IMR-90 (cell line): ENCODE data around the gene KLRF2. TPM values are rescaled to one million over a fixed set of nuclear protein-coding genes. Genes with fewer than 3 reads are reported as not detected.

ENCODE experiments used
- ATAC-seq: fragments of 200-7000 bp; cut with Tn5 transposase; 2 replicates; pipeline ENCODE4 v1.9.1; 2020; ENCODE audit warnings: low read depth, mild to moderate bottlenecking, moderate library complexity
- BruUV-seq: library from RNA; stranded (reverse); fragments of 400-500 nt; replicated peaks from 2 replicates; lab custom pipeline; 2021; lab: Mats Ljungman, UMichigan
- CTCF ChIA-PET: fragments of 300-600 bp; formaldehyde crosslinking; extraction: SDS; loops from one replicate; lab custom pipeline; 2021; ENCODE audit warnings: antibody characterized with exemption; lab: Yijun Ruan, JAX
- POLR2A ChIA-PET: fragments of 300-600 bp; sonication (Branson Sonifier 250); formaldehyde crosslinking; loops from one replicate; lab custom pipeline; 2022; ENCODE audit warnings: antibody characterized with exemption; ENCODE audit not compliant: unreplicated experiment; lab: Charles Lee
- DNase-seq: peaks from one replicate; pipeline ENCODE4 v3.0.0; 2013
- H2AFZ ChIP-seq: replicated peaks from 2 replicates; pipeline ENCODE3; 2013; ENCODE audit warnings: low read length, mild to moderate bottlenecking; ENCODE audit not compliant: poor library complexity
- H2AK5ac ChIP-seq: 2 replicates; pipeline ENCODE4 v1.6.1; 2013; ENCODE audit warnings: low read depth, low read length, inconsistent platforms
- H2AK9ac ChIP-seq: replicated peaks from 2 replicates; pipeline ENCODE3; 2013; ENCODE audit warnings: mild to moderate bottlenecking, low read depth, low read length, moderate library complexity; ENCODE audit not compliant: poor library complexity
- H2BK120ac ChIP-seq: 2 replicates; pipeline ENCODE4 v1.6.1; 2013; ENCODE audit warnings: low read depth, low read length, inconsistent platforms
- H2BK15ac ChIP-seq: 3 replicates; pipeline ENCODE4 v1.6.1; 2013; ENCODE audit warnings: low read depth, low read length, inconsistent platforms
- H2BK20ac ChIP-seq: 2 replicates; pipeline ENCODE4 v1.6.1; 2013; ENCODE audit warnings: low read depth, mild to moderate bottlenecking, inconsistent platforms, low read length, moderate library complexity
- H2BK5ac ChIP-seq: 2 replicates; pipeline ENCODE4 v1.6.1; 2013; ENCODE audit warnings: mild to moderate bottlenecking, low read depth, low read length, inconsistent platforms; ENCODE audit not compliant: poor library complexity, severe bottlenecking
- H3K14ac ChIP-seq: replicated peaks from 2 replicates; pipeline ENCODE4 v1.6.1; 2013; ENCODE audit warnings: low read depth, low read length, inconsistent platforms
- H3K18ac ChIP-seq: 2 replicates; pipeline ENCODE4 v1.6.1; 2013; ENCODE audit warnings: low read depth, low read length, control low read depth
- H3K23ac ChIP-seq: 2 replicates; pipeline ENCODE4 v1.6.1; 2013; ENCODE audit warnings: low read depth, low read length, inconsistent platforms
- H3K27ac ChIP-seq: 2 replicates; pipeline ENCODE4 v1.5.1; 2013; ENCODE audit warnings: mild to moderate bottlenecking, control low read depth, low read length; ENCODE audit not compliant: insufficient read depth
- H3K27me3 ChIP-seq: 2 replicates; pipeline ENCODE4 v1.6.1; 2013; ENCODE audit warnings: low read length; ENCODE audit not compliant: control insufficient read depth, insufficient read depth
- H3K36me3 ChIP-seq: 2 replicates; pipeline ENCODE4 v1.6.1; 2013; ENCODE audit warnings: low read length, mixed read lengths; ENCODE audit not compliant: control insufficient read depth, insufficient read depth
- H3K4ac ChIP-seq: 2 replicates; pipeline ENCODE4 v1.6.1; 2013; ENCODE audit warnings: low read depth, low read length, inconsistent platforms
- H3K4me1 ChIP-seq: 2 replicates; pipeline ENCODE4 v1.6.1; 2013; ENCODE audit warnings: low read length, mixed read lengths; ENCODE audit not compliant: control insufficient read depth, insufficient read depth
- H3K4me2 ChIP-seq: 2 replicates; pipeline ENCODE4 v1.6.1; 2013; ENCODE audit warnings: low read depth, mild to moderate bottlenecking, control low read depth, low read length, moderate library complexity
- H3K4me3 ChIP-seq: 2 replicates; pipeline ENCODE4 v1.5.1; 2013; ENCODE audit warnings: low read depth, mild to moderate bottlenecking, control low read depth, low read length, moderate library complexity; ENCODE audit not compliant: insufficient read depth
- H3K56ac ChIP-seq: 2 replicates; pipeline ENCODE4 v1.6.1; 2013; ENCODE audit warnings: low read length, inconsistent platforms; ENCODE audit not compliant: insufficient read depth; ENCODE audit errors: extremely low read depth
- H3K79me1 ChIP-seq, 2 experiments: 2 replicates each; pipeline ENCODE4 v1.6.1; 2013; ENCODE audit warnings: low read length in 2 of 2, inconsistent platforms in 1 of 2, low read depth in 1 of 2
- H3K9ac ChIP-seq: 2 replicates; pipeline ENCODE4 v1.6.1; 2013; ENCODE audit warnings: low read depth, low read length, control low read depth
- H3K9me1 ChIP-seq: 2 replicates; pipeline ENCODE4 v1.6.1; 2013; ENCODE audit warnings: low read length, inconsistent platforms; ENCODE audit not compliant: insufficient read depth
- H3K9me3 ChIP-seq: 2 replicates; pipeline ENCODE4 v1.6.1; 2013; ENCODE audit warnings: low read length; ENCODE audit not compliant: control insufficient read depth, insufficient read depth
- H4K20me1 ChIP-seq: 2 replicates; pipeline ENCODE4 v1.6.1; 2013; ENCODE audit warnings: low read length, inconsistent platforms; ENCODE audit not compliant: insufficient read depth
- H4K5ac ChIP-seq: 2 replicates; pipeline ENCODE4 v1.6.1; 2013; ENCODE audit warnings: mild to moderate bottlenecking, low read depth, low read length, control low read depth
- H4K8ac ChIP-seq, 2 experiments: 2 replicates each; pipeline ENCODE4 v1.6.1; 2013; ENCODE audit warnings: low read depth in 2 of 2, low read length in 2 of 2, control low read depth in 1 of 2, inconsistent platforms in 1 of 2
- H4K91ac ChIP-seq: 2 replicates; pipeline ENCODE4 v1.6.1; 2013; ENCODE audit warnings: low read depth, low read length, inconsistent platforms; ENCODE audit not compliant: insufficient read depth
- CEBPB ChIP-seq: IDR thresholded peaks from 2 replicates; pipeline ENCODE4 v1.6.1; 2012; ENCODE audit warnings: low read depth, low read length, improper control_type of control experiment
- FOS ChIP-seq: fragments of 150-350 bp; IDR thresholded peaks from 2 replicates; pipeline ENCODE4 v1.6.1; 2016; ENCODE audit warnings: low read depth, low read length
- RFX5 ChIP-seq: IDR thresholded peaks from 2 replicates; pipeline ENCODE4 v1.8.0; 2012; ENCODE audit warnings: low read depth, mild to moderate bottlenecking, low read length, moderate library complexity
- WGBS, 2 experiments: methylation state at CpG; one replicate each; pipeline versions ENCODE4 v1.1.5 to v1.1.7; 2013; ENCODE audit warnings: missing lambda C conversion rate in 2 of 2; ENCODE audit not compliant: insufficient read length in 1 of 2; ENCODE audit errors: extremely low coverage in 2 of 2; 5-methylcytosine and 5-hydroxymethylcytosine counted together
- dilution Hi-C: fragments of 300-500 bp; cut with HindIII; formaldehyde crosslinking; loops from one replicate; pipeline ENCODE4 v1.14.3; 2018; ENCODE audit warnings: low sequenced_read_pairs; ENCODE audit not compliant: unreplicated experiment
- in situ Hi-C: fragments of 300-500 bp; cut with MboI; formaldehyde crosslinking; loops from 3 replicates; pipeline ENCODE4 v1.14.3; 2019; ENCODE audit warnings: low sequenced_read_pairs, inconsistent platforms, mixed read lengths
- intact Hi-C: fragments of 100-400 bp; cut with micrococcal nuclease; formaldehyde crosslinking; loops from 2 replicates; pipeline ENCODE4 v1.10.0; 2022
- polyA plus RNA-seq, 3 experiments: library from polyadenylated mRNA; depleted of rRNA; stranded (reverse); fragments of >200 nt; gene quantifications; 2 replicates each; pipeline ENCODE4 v1.2.3, GENCODE V29; 2012; ENCODE audit warnings: low replicate concordance in 1 of 3
- total RNA-seq: library from RNA; depleted of rRNA; stranded (reverse); fragments of >200 nt; gene quantifications from 2 replicates; pipeline ENCODE4 v1.2.3, GENCODE V29; 2012

Gene KLRF2
- total and polyA plus RNA-seq, 2 of the 4 experiments (the other 2 are of a cell fraction), result not detected

DNA sequence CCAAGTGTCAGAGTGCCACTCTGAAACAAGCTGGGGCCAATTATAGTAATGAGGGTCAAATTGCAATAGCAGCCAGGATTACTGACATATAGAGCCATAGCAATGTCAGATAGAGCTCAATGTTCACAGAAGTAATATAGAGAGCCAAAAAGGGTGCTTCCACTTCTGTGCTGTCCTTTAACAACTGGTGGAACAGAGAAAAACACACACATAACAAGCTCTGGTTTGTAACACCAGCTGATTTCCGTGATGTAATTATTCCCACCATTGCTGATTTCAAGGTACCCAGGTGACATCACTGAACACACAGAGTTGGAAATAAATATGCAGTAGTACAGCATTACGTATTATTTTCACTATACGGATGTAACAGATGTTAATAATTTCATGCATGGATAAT is 9.1 kb upstream of the KLRF2 start:
- no peak overlapping the region for H2BK15ac ChIP-seq
- H3K4ac ChIP-seq, result no peak overlapping the region
- dilution Hi-C loops, result no loop called here
- no CpG with 5 or more reads among the region's 3 CpGs for WGBS, 2 experiments
- no peak overlapping the region for H3K18ac ChIP-seq
- TF ChIP-seq RFX5 (no peak), FOS (no peak), CEBPB (no peak)
- H3K36me3 ChIP-seq, result no peaks in the 10 kb centered on the region
- in situ Hi-C loops, result no loop called here
- no peaks in the 10 kb centered on the region for H4K20me1 ChIP-seq
- ATAC-seq, result no peak
- H3K79me1 ChIP-seq, result no peaks in the 10 kb centered on the region
- no peak for DNase-seq
- no peak overlapping the region for H3K23ac ChIP-seq
- no peak overlapping the region for H3K4me2 ChIP-seq
- ChIA-PET CTCF (interaction anchor here (0.6 to 1.1 kb wide), 2 partner anchors 53 to 122 kb away, joined by 3 to 4 read pairs; no protein-coding TSS in a partner anchor), POLR2A (no interaction called here)
- intact Hi-C loops, result no loop called here
- no peak overlapping the region for H3K56ac ChIP-seq
- H2AFZ ChIP-seq, result no peak overlapping the region
- H2BK5ac ChIP-seq, result no peak overlapping the region
- H3K4me3 ChIP-seq, result no peak overlapping the region
- no peak overlapping the region for H3K27ac ChIP-seq
- H2BK120ac ChIP-seq, result no peak overlapping the region
- BruUV-seq, result no TSS peak
- H3K9ac ChIP-seq, result no peak overlapping the region
- H3K9me3 ChIP-seq, result no peaks in the 10 kb centered on the region
- no peak overlapping the region for H2AK9ac ChIP-seq
- no peak overlapping the region for H3K14ac ChIP-seq
- H3K4me1 ChIP-seq, result peaks cover 4% of the 10 kb centered on the region
- no peak overlapping the region for H4K5ac ChIP-seq
- no peaks in the 10 kb centered on the region for H3K27me3 ChIP-seq
- no peak overlapping the region for H2AK5ac ChIP-seq
- H4K8ac ChIP-seq, result no peak overlapping the region
- H2BK20ac ChIP-seq, result no peak overlapping the region
- H4K91ac ChIP-seq, result no peak overlapping the region
- no peaks in the 10 kb centered on the region for H3K9me1 ChIP-seq
